ENCODE measurements around the gene FGF14.

Gene FGF14

GRCh38 chr13:102392481-102393209 lies 9.2 kb downstream of the FGF14 start:
- no peak overlapping the region for H3K27ac ChIP-seq
- TF ChIP-seq, protein P1, sequence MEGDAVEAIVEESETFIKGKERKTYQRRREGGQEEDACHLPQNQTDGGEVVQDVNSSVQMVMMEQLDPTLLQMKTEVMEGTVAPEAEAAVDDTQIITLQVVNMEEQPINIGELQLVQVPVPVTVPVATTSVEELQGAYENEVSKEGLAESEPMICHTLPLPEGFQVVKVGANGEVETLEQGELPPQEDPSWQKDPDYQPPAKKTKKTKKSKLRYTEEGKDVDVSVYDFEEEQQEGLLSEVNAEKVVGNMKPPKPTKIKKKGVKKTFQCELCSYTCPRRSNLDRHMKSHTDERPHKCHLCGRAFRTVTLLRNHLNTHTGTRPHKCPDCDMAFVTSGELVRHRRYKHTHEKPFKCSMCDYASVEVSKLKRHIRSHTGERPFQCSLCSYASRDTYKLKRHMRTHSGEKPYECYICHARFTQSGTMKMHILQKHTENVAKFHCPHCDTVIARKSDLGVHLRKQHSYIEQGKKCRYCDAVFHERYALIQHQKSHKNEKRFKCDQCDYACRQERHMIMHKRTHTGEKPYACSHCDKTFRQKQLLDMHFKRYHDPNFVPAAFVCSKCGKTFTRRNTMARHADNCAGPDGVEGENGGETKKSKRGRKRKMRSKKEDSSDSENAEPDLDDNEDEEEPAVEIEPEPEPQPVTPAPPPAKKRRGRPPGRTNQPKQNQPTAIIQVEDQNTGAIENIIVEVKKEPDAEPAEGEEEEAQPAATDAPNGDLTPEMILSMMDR (conservative IDR thresholded peaks at IDR 0.05) = no peak
- no peak for TF ChIP-seq ZFX (IDR thresholded peaks at IDR 0.05)

DNA sequence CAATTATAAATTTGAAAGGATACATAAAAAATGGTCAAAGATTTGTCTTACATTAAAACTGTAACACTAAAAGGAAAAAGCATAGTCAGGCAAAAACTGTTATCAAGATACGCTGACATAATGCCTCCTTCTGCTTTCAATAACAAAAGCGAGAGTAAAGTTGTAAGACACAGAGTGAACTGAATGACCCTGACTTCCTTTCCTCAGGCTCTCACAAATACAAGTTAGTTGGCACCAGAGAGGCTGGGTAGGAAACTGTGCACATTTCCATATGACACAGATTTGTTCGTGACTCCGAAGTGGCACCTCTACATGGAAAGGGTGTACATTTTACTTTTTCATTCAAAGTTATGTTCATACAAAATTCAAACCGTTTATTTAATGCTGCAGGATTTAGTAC lies 15.4 kb downstream of the FGF14 start:
- TF ChIP-seq, protein P1 (conservative IDR thresholded peaks at IDR 0.05) = no peak
- no peak for TF ChIP-seq ZFX (IDR thresholded peaks at IDR 0.05)
- H3K27ac ChIP-seq = no peak overlapping the region

- H3K27ac ChIP-seq = no peak overlapping the region
- TF ChIP-seq, protein P1 (conservative IDR thresholded peaks at IDR 0.05) = no peak
These were observed 21.8 kb downstream of the FGF14 start for GRCh38 chr13:102380012-102380411.

DNA sequence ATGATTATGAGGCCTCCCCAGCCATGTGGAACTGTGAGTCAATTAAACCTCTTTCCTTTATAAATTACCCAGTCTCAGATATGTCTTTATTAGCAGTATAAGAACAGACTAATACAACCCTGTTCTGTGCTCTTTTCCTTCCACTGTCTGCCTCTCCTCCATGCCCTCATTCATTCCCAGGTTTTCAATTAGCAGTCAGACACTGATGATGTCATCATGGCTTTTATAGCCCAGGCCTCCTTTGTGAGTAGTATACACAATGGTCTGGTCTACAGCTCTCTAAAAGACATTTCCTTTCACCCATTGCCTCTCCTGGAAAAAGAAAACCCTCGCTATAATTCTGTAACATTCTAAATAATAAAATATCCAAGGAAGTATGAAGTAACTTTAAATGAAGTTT lies 25.5 kb downstream of the FGF14 start:
- TF ChIP-seq ZFX (IDR thresholded peaks at IDR 0.05) = no peak
- TF ChIP-seq, protein P1 (conservative IDR thresholded peaks at IDR 0.05) = no peak
- H3K27ac ChIP-seq = no peak overlapping the region

DNA sequence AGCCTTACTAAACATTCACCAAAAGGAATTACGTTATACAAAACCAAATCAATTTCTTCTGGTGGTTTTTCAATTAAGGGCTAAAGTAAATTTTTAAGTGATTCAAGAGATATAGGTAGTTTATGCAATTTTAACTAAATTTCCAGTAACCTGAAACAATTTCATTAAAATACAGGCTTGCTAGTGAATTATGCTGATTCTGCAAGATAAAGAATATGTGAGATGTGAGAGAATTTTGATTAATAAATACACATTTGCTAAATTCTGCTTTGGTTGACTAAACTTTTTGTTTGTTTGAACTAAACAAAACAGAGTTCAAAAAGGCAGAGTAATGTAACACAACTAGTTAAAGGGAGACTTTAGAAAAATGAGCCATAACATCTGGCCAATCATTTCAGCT lies 27.1 kb downstream of the FGF14 start:
- no peak for TF ChIP-seq ZFX (IDR thresholded peaks at IDR 0.05)
- TF ChIP-seq, protein P1 (conservative IDR thresholded peaks at IDR 0.05) = no peak
- no peak overlapping the region for H3K27ac ChIP-seq

DNA sequence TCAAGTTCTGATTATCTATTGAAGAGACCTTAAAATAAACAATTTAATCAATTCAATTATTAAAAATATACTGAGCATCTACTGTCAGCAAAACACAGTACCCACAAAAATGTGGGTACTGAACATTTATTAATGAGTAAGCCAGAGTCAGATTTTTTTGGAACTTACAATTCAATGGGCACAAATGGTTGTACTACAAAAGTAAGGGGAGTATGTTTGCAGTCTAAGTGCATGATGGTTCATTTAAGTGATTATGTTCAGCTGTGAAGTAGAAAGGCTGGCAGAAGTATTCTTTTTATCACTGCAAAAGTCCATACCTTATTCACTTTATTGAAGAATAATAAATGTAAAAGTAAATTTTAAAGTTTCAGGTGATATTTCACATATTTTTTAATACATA lies 27.6 kb downstream of the FGF14 start:
- no peak overlapping the region for H3K27ac ChIP-seq
- no peak for TF ChIP-seq ZFX (IDR thresholded peaks at IDR 0.05)
- TF ChIP-seq, protein P1 (conservative IDR thresholded peaks at IDR 0.05) = no peak

DNA sequence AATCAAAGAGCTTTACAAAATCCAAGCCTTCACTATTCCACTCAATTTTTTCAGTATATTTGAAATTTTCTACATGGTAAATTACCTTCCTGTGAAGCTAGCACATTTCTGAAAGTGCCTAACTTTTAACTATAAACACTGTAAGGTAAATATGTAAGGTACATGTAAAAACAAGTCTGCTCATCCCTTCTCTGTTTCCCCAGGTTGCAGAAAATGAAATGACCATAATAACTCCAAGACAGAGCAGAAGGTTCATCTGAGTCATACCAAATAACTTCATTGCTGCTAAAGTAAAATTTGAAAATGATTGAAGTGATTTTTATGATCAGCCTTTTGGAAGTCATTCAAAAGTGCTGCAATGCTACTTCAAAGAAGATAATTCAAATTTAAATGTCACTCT lies 28.6 kb downstream of the FGF14 start:
- no peak overlapping the region for H3K27ac ChIP-seq
- TF ChIP-seq, protein P1 (conservative IDR thresholded peaks at IDR 0.05) = no peak
- no peak for TF ChIP-seq ZFX (IDR thresholded peaks at IDR 0.05)

Data from C4-2B (cell line).